Amygdala (tissue), 56 donors: ENCODE results near the gene MRFAP1.
A peak's percentile ranks its signal among the peaks of the same experiment; 100 is the strongest.

Experiments
- DNase-seq, 56 donors: peaks; one replicate each; lab custom pipeline; 2025; lab: John Stamatoyannopoulos, UW

The MRFAP1 gene

GRCh38 chr4:6640292-6641163, at the start of gene MRFAP1:
MRFAP1 (plus strand) TSS chr4:6640685; CDS start chr4:6640863, 178 bp downstream.
- DNase-seq = peak in 55 of 56 donors; percentile 31 to 94 (median 86)

- DNase-seq = no peak
Observed at GRCh38 chr4:6591313-6591712, 49.2 kb upstream of the MRFAP1 start.

GRCh38 chr4:6591781-6592180, 48.7 kb upstream of the MRFAP1 start:
- DNase-seq = no peak

- DNase-seq = no peak
Observed at GRCh38 chr4:6592804-6593563, 47.5 kb upstream of the MRFAP1 start.

GRCh38 chr4:6594341-6594740, 46.1 kb upstream of the MRFAP1 start:
- no peak for DNase-seq

- DNase-seq = no peak
Observed at GRCh38 chr4:6594826-6595355, 45.6 kb upstream of the MRFAP1 start.

- no peak for DNase-seq
Observed at GRCh38 chr4:6595897-6596537, 44.5 kb upstream of the MRFAP1 start.

DNA sequence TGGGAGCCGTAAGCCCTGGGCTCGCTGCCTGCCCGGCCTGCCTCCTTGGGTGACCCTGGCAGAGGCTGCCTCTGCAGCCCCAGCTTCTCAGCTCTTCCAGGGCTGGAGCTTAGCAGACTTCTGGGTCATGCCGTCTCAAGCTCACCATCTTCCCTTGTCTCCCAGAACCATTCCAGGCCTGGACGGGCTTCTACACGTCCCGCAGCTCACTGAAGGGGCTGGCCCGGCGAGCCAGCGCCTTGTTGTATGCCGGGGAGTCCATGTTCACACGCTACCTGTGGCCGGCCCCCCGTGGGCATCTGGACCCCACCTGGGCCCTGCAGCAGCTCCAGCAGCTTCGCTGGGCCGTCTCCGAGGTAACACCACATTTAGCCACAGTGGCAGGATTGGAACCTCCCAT, 43.5 kb upstream of the MRFAP1 start:
- DNase-seq = no peak

DNA sequence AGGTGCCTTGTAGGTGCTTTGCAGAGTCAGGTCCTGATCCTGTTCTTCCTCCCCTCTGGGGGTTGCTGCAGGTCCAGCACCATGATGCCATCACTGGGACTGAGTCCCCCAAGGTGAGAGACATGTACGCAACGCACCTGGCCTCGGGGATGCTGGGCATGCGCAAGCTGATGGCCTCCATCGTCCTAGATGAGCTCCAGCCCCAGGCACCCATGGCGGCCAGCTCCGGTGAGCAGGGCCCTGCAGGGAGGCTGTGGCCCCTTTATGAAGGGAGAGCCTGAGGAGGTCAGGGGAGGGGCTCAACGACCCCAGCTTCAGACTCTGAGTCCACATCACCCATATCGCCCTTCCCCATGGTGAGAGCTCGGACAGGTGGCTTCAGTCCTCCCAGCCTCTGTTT, 42.4 kb upstream of the MRFAP1 start:
- no peak for DNase-seq

GRCh38 chr4:6598641-6599040, 41.8 kb upstream of the MRFAP1 start:
- no peak for DNase-seq

DNA sequence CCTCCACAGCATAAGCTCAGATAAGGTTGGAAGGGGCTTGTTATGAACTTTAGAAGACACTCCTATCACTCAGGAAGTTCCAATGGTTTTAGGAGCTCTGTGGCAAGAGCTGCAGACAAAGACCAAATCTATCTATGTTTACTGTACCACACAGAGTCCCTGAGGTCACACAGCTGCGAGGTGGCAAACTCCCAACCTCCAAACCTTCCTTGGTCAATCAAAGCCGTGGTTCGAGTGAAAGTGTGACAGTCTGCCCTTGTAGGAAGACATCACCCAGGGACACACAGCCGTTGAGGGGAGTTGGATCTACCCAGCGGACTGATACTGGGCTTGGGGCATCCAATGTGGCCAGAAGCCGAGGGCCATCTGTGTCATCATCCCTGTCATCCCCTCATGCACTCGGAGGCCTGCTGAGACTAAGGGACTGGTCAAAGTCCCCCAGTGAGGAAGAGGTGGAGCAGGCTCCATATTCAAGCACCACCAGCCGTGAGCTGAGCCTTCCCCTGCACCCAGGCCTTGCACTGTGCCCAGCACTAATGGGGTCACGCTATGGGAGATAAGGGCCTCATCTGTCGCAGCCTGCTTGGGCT, 38.7 kb upstream of the MRFAP1 start:
- no peak for DNase-seq

DNA sequence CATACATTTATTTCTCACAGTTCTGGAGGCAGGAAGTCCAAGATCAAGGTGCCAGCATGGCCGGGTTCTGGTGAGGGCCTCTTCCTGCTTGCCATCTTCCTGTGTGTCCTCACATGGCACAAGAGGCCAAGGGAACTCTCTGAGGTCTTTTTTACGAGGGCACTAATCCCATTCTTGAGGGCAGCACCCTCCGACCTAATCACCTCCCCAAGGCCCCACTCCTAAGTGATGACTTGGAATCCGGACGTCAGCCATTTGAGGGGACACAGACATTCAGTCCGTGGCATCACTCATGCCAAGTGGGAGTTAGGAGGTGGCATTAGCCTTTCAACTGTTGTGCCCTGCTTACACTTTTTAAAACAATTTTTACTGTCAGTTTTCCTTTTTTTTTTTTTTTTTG, 38.2 kb upstream of the MRFAP1 start:
- DNase-seq = no peak

GRCh38 chr4:6603128-6603527, 37.4 kb upstream of the MRFAP1 start:
- no peak for DNase-seq

DNA sequence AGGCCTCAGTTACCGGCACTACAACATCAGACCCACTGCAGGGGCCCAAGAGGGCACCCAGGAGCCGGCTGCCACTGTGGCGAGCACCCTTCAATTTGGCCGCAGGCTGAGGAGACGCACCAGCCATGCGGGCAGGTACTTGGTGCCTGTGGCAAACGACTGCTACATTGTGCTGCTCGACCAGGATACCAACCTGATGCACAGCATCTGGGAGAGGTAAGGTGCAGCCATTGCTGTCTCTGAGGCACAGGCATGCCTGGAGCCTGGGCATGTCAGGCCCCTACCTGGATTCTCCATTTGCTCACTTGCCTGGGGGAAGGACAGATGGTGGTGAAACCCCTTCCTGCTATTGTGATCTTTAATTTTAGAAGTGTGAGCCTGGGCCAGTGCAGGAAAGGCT, 35.4 kb upstream of the MRFAP1 start:
- DNase-seq = no peak

- DNase-seq = no peak
Observed at GRCh38 chr4:6605605-6606004, 34.9 kb upstream of the MRFAP1 start.

GRCh38 chr4:6606465-6607235, 33.8 kb upstream of the MRFAP1 start:
- no peak for DNase-seq

DNA sequence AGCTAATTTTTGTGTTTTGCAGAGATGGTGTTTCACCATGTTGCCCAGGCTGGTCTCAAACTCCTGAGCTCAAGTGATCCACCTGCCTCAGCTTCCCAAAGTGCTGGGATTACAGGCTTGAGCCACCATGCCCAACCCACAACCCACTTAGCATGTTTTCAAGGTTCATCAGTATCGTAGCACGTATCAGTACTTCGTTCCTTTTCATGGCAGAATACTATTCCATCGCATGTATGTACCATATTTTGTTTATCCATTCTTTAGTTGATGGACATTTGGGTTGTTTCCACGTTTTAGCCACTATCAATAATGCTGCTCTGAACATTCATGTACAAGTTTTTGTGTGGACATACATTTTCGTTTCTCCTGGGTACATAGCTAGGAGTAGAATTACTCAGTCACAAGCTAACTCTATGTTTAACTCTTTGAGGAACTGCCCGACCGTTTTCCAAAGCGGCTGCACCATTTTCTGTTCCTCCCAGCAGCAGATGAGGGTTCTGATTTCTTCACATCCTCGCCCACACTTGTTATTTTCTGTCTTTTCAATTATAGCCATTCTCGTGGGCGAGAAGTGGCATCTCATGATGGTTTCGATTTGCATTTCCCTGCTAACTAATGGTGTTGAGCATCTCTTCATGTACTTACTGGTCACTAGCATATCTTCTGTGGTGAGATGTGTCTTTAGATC, 33.0 kb upstream of the MRFAP1 start:
- peak in 9 of 56 donors; percentile 7 to 40 (median 15) for DNase-seq

GRCh38 chr4:6608758-6609414, 31.6 kb upstream of the MRFAP1 start:
- DNase-seq = peak in 10 of 56 donors; percentile 8 to 50 (median 20)
